Muscle of leg (tissue), 11 donors: ENCODE data around the gene PITX2. TPM values are rescaled to one million over a fixed set of nuclear protein-coding genes. Genes with fewer than 3 reads are reported as not detected.
A peak's percentile ranks its signal among the peaks of the same experiment; 100 is the strongest.

Source experiments
- DNase-seq: peaks from one replicate; pipeline ENCODE4 v3.0.0; 2013
- H3K27ac ChIP-seq: one replicate; pipeline ENCODE4 v1.5.1; 2013; ENCODE audit warnings: mild to moderate bottlenecking, low read length, control low read depth
- H3K27me3 ChIP-seq: one replicate; pipeline ENCODE4 v1.6.1; 2013; ENCODE audit warnings: low read length; ENCODE audit not compliant: control insufficient read depth, insufficient read depth
- H3K36me3 ChIP-seq: one replicate; pipeline ENCODE4 v1.6.1; 2013; ENCODE audit warnings: low read length; ENCODE audit not compliant: control insufficient read depth, insufficient read depth
- H3K4me1 ChIP-seq: one replicate; pipeline ENCODE4 v1.6.1; 2013; ENCODE audit warnings: low read length; ENCODE audit not compliant: control insufficient read depth, insufficient read depth
- H3K4me3 ChIP-seq: one replicate; pipeline ENCODE4 v1.5.1; 2013; ENCODE audit warnings: low read length, control low read depth
- H3K9me3 ChIP-seq: replicated peaks from 2 replicates; pipeline ENCODE4 v1.6.1; 2013; ENCODE audit warnings: low read depth, low read length; ENCODE audit not compliant: control insufficient read depth
- WGBS: methylation state at CpG from one replicate; pipeline ENCODE4 v1.1.5; 2013; ENCODE audit warnings: missing lambda C conversion rate; ENCODE audit not compliant: insufficient coverage; 5-methylcytosine and 5-hydroxymethylcytosine counted together
- polyA plus RNA-seq, 8 donors: library from polyadenylated mRNA; unstranded; fragments of 120-200 nt; gene quantifications; one replicate each; pipeline versions ENCODE4 v1.2.1 to v1.2.3, GENCODE V29; 2013; ENCODE audit warnings: inconsistent platforms in 1 of 8, low replicate concordance in 1 of 8; ENCODE audit not compliant: insufficient read length in 8 of 8, insufficient read depth in 1 of 8
- total RNA-seq: library from RNA; stranded (reverse); fragments of 120-200 nt; gene quantifications from one replicate; pipeline ENCODE4 v1.2.4, GENCODE V29; 2013

The PITX2 gene
- total and polyA plus RNA-seq, 9 donors: 23.4 to 43.7 (median 40.2) TPM

GRCh38 chr4:110618581-110619462 is 4.1 kb downstream of the PITX2 start:
- 35% methylated on average over 36 of the region's 45 CpGs for WGBS
- Histone ChIP-seq H3K4me1 (peaks cover 36% of the 10 kb centered on the region), H3K27me3 (peaks cover 83% of the 10 kb centered on the region), H3K9me3 (no peaks in the 10 kb centered on the region), H3K27ac (peak overlapping the region; percentile 73), H3K36me3 (peaks cover 7% of the 10 kb centered on the region), H3K4me3 (peak overlapping the region; percentile 59)
- DNase-seq: peak; percentile 5

- peaks cover 83% of the 10 kb centered on the region for H3K27me3 ChIP-seq
- H3K4me1 ChIP-seq: peaks cover 34% of the 10 kb centered on the region
- H3K9me3 ChIP-seq: no peaks in the 10 kb centered on the region
- H3K4me3 ChIP-seq: no peak overlapping the region
- DNase-seq: peak; percentile 52
- peaks cover 7% of the 10 kb centered on the region for H3K36me3 ChIP-seq
- WGBS: 14% methylated on average over 34 of the region's 38 CpGs
- H3K27ac ChIP-seq: peak overlapping the region; percentile 73
Measured at GRCh38 chr4:110617646-110618580, 5.0 kb downstream of the PITX2 start.

- no peak for DNase-seq
- WGBS: no CpG with 5 or more reads among the region's 2 CpGs
- no peak overlapping the region for H3K4me3 ChIP-seq
- H3K36me3 ChIP-seq: peaks cover 7% of the 10 kb centered on the region
- H3K27me3 ChIP-seq: peaks cover 83% of the 10 kb centered on the region
- H3K9me3 ChIP-seq: no peaks in the 10 kb centered on the region
- no peak overlapping the region for H3K27ac ChIP-seq
- H3K4me1 ChIP-seq: peaks cover 26% of the 10 kb centered on the region
Measured at GRCh38 chr4:110617075-110617640, 5.7 kb downstream of the PITX2 start.

GRCh38 chr4:110616238-110617074 is 6.4 kb downstream of the PITX2 start:
- DNase-seq: peak; percentile 9
- Histone ChIP-seq H3K27me3 (peaks cover 83% of the 10 kb centered on the region), H3K4me3 (no peak overlapping the region), H3K4me1 (peaks cover 26% of the 10 kb centered on the region), H3K36me3 (peaks cover 7% of the 10 kb centered on the region), H3K27ac (no peak overlapping the region), H3K9me3 (no peaks in the 10 kb centered on the region)
- 0% methylated on average over 1 of the region's 17 CpGs for WGBS

- H3K27me3 ChIP-seq: peaks cover 83% of the 10 kb centered on the region
- DNase-seq: no peak
- peaks cover 7% of the 10 kb centered on the region for H3K36me3 ChIP-seq
- no peak overlapping the region for H3K27ac ChIP-seq
- 20% methylated on average over 32 of the region's 38 CpGs for WGBS
- H3K4me1 ChIP-seq: peaks cover 21% of the 10 kb centered on the region
- H3K9me3 ChIP-seq: no peaks in the 10 kb centered on the region
- H3K4me3 ChIP-seq: no peak overlapping the region
Measured at GRCh38 chr4:110615353-110616237, 7.3 kb downstream of the PITX2 start.

- Histone ChIP-seq H3K9me3 (no peaks in the 10 kb centered on the region), H3K4me3 (no peak overlapping the region), H3K27me3 (peaks cover 84% of the 10 kb centered on the region), H3K27ac (no peak overlapping the region), H3K4me1 (peaks cover 19% of the 10 kb centered on the region), H3K36me3 (peaks cover 7% of the 10 kb centered on the region)
- 34% methylated on average over 6 of the region's 19 CpGs for WGBS
- DNase-seq: no peak
Measured at GRCh38 chr4:110614976-110615352, 7.9 kb downstream of the PITX2 start.

- H3K4me3 ChIP-seq: no peak overlapping the region
Measured at GRCh38 chr4:110614173-110614963, 8.5 kb downstream of the PITX2 start.

GRCh38 chr4:110613745-110614144 is 9.1 kb downstream of the PITX2 start:
- DNase-seq: no peak
- Histone ChIP-seq H3K9me3 (no peaks in the 10 kb centered on the region), H3K27me3 (peaks cover 80% of the 10 kb centered on the region), H3K36me3 (peaks cover 7% of the 10 kb centered on the region), H3K4me3 (no peak overlapping the region), H3K4me1 (peaks cover 10% of the 10 kb centered on the region), H3K27ac (no peak overlapping the region)
- no CpG with 5 or more reads among the region's 3 CpGs for WGBS

More at GRCh38 chr4:110614173-110614963, 8.5 kb downstream of the PITX2 start:
- H3K9me3 ChIP-seq: no peaks in the 10 kb centered on the region
- H3K27me3 ChIP-seq: peaks cover 83% of the 10 kb centered on the region
- peaks cover 16% of the 10 kb centered on the region for H3K4me1 ChIP-seq
- WGBS: 0% methylated on average over 8 of the region's 27 CpGs
- H3K27ac ChIP-seq: no peak overlapping the region
- no peak for DNase-seq
- peaks cover 7% of the 10 kb centered on the region for H3K36me3 ChIP-seq
